ENCODE results near the gene TTC3. TPM values are rescaled to one million over a fixed set of nuclear protein-coding genes. Genes with fewer than 3 reads are reported as not detected.

Gene TTC3
- total and polyA plus RNA-seq, 2 of the 13 experiments (the other 11 are each of a cell fraction or from before 2014, with no cell fraction given) = 55.7 to 108 TPM

- TF ChIP-seq PAX8 (CRISPR knock-in tag; IDR thresholded peaks at IDR 0.05; ENCODE audit: borderline replicate concordance) = no peak
- TF ChIP-seq, protein P1, sequence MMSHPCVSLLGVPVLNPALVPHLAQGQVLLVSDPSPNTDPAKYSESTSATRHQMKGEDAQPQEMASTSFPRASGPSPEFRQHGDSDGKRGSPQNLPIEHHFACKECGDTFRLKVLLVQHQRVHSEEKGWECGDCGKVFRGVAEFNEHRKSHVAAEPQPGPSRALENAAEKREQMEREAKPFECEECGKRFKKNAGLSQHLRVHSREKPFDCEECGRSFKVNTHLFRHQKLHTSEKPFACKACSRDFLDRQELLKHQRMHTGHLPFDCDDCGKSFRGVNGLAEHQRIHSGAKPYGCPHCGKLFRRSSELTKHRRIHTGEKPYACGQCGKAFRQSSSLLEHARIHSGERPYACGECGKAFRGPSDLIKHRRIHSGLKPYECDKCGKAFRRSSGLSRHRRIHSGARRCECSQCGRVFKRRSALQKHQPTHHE (CRISPR knock-in tag; IDR thresholded peaks at IDR 0.05; ENCODE audit: borderline replicate concordance) = no peak
- TF ChIP-seq ZNF331 (CRISPR knock-in tag; IDR thresholded peaks at IDR 0.05) = peak; percentile 75; the same call in 1 of the 2 replicates
- TF ChIP-seq HMG20A (CRISPR knock-in tag; IDR thresholded peaks at IDR 0.05; ENCODE audit: borderline replicate concordance) = peak; percentile 79; the same call in 1 of the 2 replicates
- TF ChIP-seq CC2D1A (CRISPR knock-in tag; IDR thresholded peaks at IDR 0.05) = no peak
- TF ChIP-seq TCF7L2 (IDR thresholded peaks at IDR 0.05; ENCODE audit: low read depth, low read length) = no peak
- TF ChIP-seq, protein P2, sequence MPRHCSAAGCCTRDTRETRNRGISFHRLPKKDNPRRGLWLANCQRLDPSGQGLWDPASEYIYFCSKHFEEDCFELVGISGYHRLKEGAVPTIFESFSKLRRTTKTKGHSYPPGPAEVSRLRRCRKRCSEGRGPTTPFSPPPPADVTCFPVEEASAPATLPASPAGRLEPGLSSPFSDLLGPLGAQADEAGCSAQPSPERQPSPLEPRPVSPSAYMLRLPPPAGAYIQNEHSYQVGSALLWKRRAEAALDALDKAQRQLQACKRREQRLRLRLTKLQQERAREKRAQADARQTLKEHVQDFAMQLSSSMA (CRISPR knock-in tag; IDR thresholded peaks at IDR 0.05) = no peak
- TF ChIP-seq KDM6A (CRISPR knock-in tag; IDR thresholded peaks at IDR 0.05; ENCODE audit: low read depth) = 0 out of 2 replicates have a peak, but pooled peaks have one; percentile 24
- TF ChIP-seq ELF1 (CRISPR knock-in tag; IDR thresholded peaks at IDR 0.05) = peak; percentile 40; the same call in 1 of the 2 replicates
- TF ChIP-seq ERF (CRISPR knock-in tag; IDR thresholded peaks at IDR 0.05) = peak; percentile 59; the same call in 1 of the 2 replicates
- TF ChIP-seq SNAI1 (CRISPR knock-in tag; IDR thresholded peaks at IDR 0.05; ENCODE audit: borderline replicate concordance) = no peak
- TF ChIP-seq TFE3 (CRISPR knock-in tag; IDR thresholded peaks at IDR 0.05) = peak; percentile 27; the same call in 1 of the 2 replicates
- no peak for TF ChIP-seq KLF9 (CRISPR knock-in tag; IDR thresholded peaks at IDR 0.05; ENCODE audit: low read depth)
- no peak for TF ChIP-seq ZNF354B (CRISPR knock-in tag; IDR thresholded peaks at IDR 0.05)
- TF ChIP-seq ZNF607 (CRISPR knock-in tag; IDR thresholded peaks at IDR 0.05; ENCODE audit: borderline replicate concordance) = 0 out of 2 replicates have a peak, but pooled peaks have one; percentile 37
- TF ChIP-seq PHF20 (CRISPR knock-in tag; IDR thresholded peaks at IDR 0.05) = no peak
- no peak for TF ChIP-seq ZNF33B (CRISPR knock-in tag; IDR thresholded peaks at IDR 0.05)
- no peak for TF ChIP-seq DR1 (CRISPR knock-in tag; IDR thresholded peaks at IDR 0.05)
- peak; percentile 48 for TF ChIP-seq ZNF629 (CRISPR knock-in tag; conservative IDR thresholded peaks at IDR 0.05)
- TF ChIP-seq LRRFIP1 (CRISPR knock-in tag; conservative IDR thresholded peaks at IDR 0.05) = no peak
- no peak for TF ChIP-seq AKAP8 (CRISPR knock-in tag; IDR thresholded peaks at IDR 0.05)
- TF ChIP-seq ZNF709 (CRISPR knock-in tag; IDR thresholded peaks at IDR 0.05) = no peak
- TF ChIP-seq HHEX (CRISPR knock-in tag; IDR thresholded peaks at IDR 0.05) = 0 out of 2 replicates have a peak, but pooled peaks have one; percentile 47
- 0 out of 2 replicates have a peak, but pooled peaks have one; percentile 58 for TF ChIP-seq SIN3A (IDR thresholded peaks at IDR 0.05; ENCODE audit: borderline replicate concordance, low read depth, low read length)
- no peak for TF ChIP-seq CENPBD1 (CRISPR knock-in tag; IDR thresholded peaks at IDR 0.05; ENCODE audit: borderline replicate concordance, low read depth)
- TF ChIP-seq FOXK2 (IDR thresholded peaks at IDR 0.05) = peak; percentile 79
Observed at GRCh38 chr21:37082856-37083528, 9.9 kb downstream of the TTC3 start (continued).

All from HepG2 (cell line).